GM13977 (cell line): Measurements from ENCODE around the gene PLEKHM3.
A peak's percentile ranks its signal among the peaks of the same experiment; 100 is the strongest.

ENCODE experiments used
- DNase-seq: peaks from one replicate; pipeline ENCODE4 v3.0.0; 2012; ENCODE audit warnings: low spot score
- CTCF ChIP-seq: IDR thresholded peaks from 2 replicates; pipeline ENCODE4 v1.5.1; 2012; ENCODE audit warnings: mild to moderate bottlenecking, control low read depth; ENCODE audit not compliant: insufficient read depth; ENCODE audit errors: extremely low read depth, missing control alignments
- in situ Hi-C: fragments of 300-500 bp; cut with MboI; formaldehyde crosslinking; loops from one replicate; pipeline ENCODE4 v1.12.0; 2022; ENCODE audit warnings: low sequenced_read_pairs, low pct_unique_long_range_greater_than_20kb, mixed read lengths, inconsistent platforms; ENCODE audit not compliant: unreplicated experiment

PLEKHM3 gene

GRCh38 chr2:208025037-208025813 lies at the start of gene PLEKHM3:
Gene PLEKHM3 (minus strand): TSS chr2:208025527. CDS start chr2:208001639, 23,888 bp downstream.
- in situ Hi-C loops: no loop called here
- peak; percentile 73 for DNase-seq
- TF ChIP-seq CTCF: no peak

- no peak for DNase-seq
- in situ Hi-C loops: no loop called here
- no peak for TF ChIP-seq CTCF
Measured at GRCh38 chr2:208074610-208075356, 49.5 kb upstream of the PLEKHM3 start.

- peak; percentile 89 for TF ChIP-seq CTCF
- in situ Hi-C loops: no loop called here
- peak; percentile 66 for DNase-seq
Measured at GRCh38 chr2:208072250-208072892, 47.0 kb upstream of the PLEKHM3 start.

- in situ Hi-C loops: loop anchor here (10.0 kb wide), 1 partner anchor 324 kb away; no protein-coding TSS in a partner anchor
- no peak for DNase-seq
- TF ChIP-seq CTCF: no peak
Measured at GRCh38 chr2:208069186-208069585, 43.9 kb upstream of the PLEKHM3 start.

GRCh38 chr2:208066016-208066415 lies 40.7 kb upstream of the PLEKHM3 start:
- in situ Hi-C loops: loop anchor here (10.0 kb wide), 1 partner anchor 321 kb away; no protein-coding TSS in a partner anchor

More at GRCh38 chr2:208066016-208066415, 40.7 kb upstream of the PLEKHM3 start:
- no peak for DNase-seq
- TF ChIP-seq CTCF: no peak
